GM10266 (cell line): ENCODE results near the gene PSMB5.

Source experiments
- DNase-seq: peaks from one replicate; pipeline ENCODE4 v3.0.0; 2012; ENCODE audit errors: extremely low spot score
- TF ChIP-seq, protein P1 (sequence below): IDR thresholded peaks from 2 replicates; pipeline ENCODE4 v1.5.1; 2012; ENCODE audit warnings: mild to moderate bottlenecking, low read depth; ENCODE audit not compliant: control insufficient read depth, insufficient read depth; ENCODE audit errors: missing control alignments

The PSMB5 gene

DNA sequence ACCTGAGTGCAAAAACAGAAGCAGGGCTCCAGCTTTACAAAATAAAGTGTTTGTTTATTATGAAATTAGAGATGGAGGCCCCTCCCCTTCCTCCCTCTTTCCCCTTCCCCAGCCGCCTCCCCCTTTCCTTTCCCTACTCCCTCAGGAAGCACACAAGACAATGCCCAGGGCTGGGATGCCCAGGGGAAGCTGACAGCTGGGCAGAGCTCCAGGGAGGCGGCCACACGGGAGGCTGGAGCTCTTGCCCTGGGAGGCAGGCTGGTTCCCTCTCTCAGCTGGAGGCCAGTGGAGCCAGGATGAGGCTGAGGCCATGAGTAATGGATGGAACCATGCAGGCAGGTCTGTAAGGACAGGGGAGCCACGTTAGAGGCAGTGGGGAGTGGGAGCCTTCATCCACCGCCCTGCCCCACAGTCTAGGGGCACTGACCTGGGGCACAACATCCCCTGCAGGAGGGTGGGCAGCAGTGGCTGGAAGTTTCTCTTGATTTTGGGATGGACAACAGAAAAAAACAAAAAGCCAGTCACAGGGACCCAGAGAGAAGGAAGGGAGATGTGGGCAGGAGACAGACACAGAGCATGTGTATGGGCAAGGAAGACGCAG is 12.4 kb upstream of the PSMB5 start:
- TF ChIP-seq, protein P1, sequence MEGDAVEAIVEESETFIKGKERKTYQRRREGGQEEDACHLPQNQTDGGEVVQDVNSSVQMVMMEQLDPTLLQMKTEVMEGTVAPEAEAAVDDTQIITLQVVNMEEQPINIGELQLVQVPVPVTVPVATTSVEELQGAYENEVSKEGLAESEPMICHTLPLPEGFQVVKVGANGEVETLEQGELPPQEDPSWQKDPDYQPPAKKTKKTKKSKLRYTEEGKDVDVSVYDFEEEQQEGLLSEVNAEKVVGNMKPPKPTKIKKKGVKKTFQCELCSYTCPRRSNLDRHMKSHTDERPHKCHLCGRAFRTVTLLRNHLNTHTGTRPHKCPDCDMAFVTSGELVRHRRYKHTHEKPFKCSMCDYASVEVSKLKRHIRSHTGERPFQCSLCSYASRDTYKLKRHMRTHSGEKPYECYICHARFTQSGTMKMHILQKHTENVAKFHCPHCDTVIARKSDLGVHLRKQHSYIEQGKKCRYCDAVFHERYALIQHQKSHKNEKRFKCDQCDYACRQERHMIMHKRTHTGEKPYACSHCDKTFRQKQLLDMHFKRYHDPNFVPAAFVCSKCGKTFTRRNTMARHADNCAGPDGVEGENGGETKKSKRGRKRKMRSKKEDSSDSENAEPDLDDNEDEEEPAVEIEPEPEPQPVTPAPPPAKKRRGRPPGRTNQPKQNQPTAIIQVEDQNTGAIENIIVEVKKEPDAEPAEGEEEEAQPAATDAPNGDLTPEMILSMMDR = no peak
- no peak for DNase-seq

DNA sequence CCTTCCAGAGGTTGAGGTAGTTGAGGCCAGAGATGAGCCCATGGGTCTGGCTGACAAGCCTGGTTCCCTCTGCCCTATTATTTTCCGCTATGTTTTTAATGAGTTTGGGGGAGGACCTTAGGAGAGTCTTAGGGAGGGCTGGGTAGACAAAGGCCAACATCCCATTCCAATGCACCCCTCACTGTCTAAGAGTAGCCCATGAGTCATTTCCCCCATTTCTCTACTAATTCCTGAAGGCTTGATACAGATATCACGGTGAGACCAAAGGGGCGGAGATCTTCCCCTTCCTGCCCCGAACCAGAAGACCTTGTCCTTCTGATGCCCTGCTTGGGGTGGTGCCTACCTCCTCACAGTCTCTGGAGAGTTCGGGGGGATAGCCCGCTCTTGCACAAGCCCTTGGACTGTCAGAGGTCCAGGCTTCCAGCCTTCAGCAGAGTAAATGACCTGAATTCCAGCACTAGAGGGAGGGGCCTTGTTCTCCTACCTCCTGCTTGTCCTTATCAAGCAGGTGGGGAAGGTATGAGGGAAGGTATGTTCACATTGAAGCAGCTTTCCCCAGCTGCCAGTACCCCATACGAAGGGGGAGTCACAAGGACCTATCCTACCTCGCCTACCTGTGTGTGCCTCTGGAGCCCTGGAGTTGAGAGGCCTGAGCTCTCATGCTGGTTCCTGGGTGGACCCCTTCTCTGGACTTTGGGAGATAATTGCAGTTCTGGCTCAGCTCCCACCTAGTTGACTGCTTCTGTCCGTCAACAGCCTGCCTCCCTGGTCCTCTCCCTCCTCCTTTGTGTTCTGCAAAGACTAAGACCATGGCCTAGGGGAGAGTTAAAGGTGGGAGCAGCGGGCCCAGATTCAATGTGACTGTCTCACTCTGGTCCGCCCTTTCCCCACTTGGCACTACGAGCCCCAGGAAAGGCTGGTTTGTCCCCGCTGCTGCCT is 11.0 kb upstream of the PSMB5 start:
- DNase-seq = no peak
- TF ChIP-seq, protein P1 = no peak

DNA sequence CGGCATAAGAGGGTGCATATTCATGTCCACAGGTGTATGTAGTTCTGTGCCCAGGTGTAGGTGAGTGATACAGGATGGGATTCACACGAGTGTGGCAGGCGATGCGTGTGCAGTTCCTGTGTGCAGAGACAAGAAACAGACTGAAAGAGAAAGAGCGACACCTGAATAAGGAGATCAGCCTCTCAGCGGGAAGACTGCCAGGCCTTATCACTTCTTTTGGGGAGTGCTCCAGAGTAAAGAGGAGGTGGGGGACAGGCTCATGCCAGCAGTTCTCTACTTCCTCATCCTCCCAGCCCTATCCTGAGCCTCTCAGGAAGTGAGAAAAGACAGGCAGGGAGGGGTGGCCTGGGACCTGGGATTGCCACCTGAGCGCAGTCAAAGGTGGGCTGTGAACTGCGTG is 10.1 kb upstream of the PSMB5 start:
- TF ChIP-seq, protein P1 = no peak
- no peak for DNase-seq

DNA sequence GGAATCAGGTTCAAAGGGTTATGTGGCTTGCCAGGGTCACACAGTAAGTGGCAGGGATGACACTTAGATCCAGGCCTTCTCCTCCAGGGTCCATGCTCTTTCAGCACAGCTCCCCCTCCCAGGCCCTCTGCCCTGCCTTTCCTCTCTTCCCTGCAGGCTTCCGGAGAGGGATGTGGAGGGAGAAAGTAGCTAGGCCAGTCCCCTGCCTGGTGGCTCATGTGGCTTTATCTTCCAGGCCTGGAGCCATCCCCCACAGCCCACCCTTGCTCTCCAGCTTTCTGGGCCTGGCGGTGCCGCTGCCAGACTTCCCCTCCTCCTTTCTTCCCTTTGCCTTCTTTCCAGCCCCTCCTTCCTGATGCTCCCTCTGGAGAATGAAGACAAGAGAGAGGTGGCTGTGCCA is 9.1 kb upstream of the PSMB5 start:
- DNase-seq = no peak
- TF ChIP-seq, protein P1 = no peak

DNA sequence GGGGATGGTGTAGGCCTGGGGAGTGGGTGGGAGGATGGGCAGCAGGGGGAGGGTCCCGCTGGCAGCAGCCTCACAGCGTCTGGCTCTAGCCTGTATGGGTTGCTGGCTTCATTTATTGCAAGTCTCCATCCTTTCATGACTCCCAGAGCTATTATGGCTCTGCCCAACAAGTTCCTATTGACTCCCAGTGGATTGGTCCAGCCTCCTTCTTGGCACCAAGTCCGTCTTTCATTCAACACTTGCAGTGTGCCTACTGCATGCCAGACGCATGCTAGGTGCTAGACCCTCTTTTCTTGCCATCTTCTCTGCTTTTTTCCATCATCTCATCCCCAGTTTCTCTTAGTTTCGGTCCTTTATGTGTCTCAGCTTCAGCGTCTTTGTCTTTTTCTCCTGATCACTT is 8.4 kb upstream of the PSMB5 start:
- TF ChIP-seq, protein P1 = no peak
- DNase-seq = no peak

DNA sequence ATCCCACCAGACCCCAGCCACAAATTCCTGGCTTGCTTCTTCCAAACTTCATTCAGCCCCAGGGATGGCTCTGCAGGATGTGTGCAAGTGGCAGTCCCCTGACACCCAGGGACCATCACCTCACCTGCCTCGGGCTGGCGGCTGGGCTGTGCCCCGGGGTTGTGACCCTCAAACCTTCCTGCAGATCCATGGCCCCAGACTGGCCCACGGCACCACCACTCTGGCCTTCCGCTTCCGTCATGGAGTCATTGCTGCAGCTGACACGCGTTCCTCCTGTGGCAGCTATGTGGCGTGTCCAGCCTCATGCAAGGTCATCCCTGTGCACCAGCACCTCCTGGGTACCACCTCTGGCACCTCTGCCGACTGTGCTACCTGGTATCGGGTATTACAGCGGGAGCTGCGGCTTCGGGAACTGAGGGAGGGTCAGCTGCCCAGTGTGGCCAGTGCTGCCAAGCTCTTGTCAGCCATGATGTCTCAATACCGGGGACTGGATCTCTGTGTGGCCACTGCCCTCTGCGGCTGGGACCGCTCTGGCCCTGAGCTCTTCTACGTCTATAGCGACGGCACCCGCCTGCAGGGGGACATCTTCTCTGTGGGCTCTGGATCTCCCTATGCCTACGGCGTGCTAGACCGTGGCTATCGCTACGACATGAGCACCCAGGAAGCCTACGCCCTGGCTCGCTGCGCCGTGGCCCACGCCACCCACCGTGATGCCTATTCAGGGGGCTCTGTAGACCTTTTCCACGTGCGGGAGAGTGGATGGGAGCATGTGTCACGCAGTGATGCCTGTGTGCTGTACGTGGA is 7.7 kb upstream of the PSMB5 start, which contains the start of gene PSMB11:
Gene PSMB11 (plus strand): TSS at position 51 of the 804 bp plus-strand sequence. CDS start 14 bp downstream, at position 65.
- DNase-seq = no peak
- TF ChIP-seq, protein P1 = no peak
